KMS-11 (cell line): ENCODE results near the gene KCTD12.

Experiments
- H2AFZ ChIP-seq: fragments of 200-600 bp; sonication (generic); 2 replicates; pipeline ENCODE4 v1.6.1; 2016; ENCODE audit warnings: antibody characterized with exemption, mixed run types, low read depth
- H3K27ac ChIP-seq: fragments of 200-600 bp; sonication (generic); 2 replicates; pipeline ENCODE4 v1.6.1; 2016; ENCODE audit warnings: mild to moderate bottlenecking, mixed run types
- H3K27me3 ChIP-seq: fragments of 200-600 bp; sonication (generic); 2 replicates; pipeline ENCODE4 v1.6.1; 2017; ENCODE audit warnings: mild to moderate bottlenecking, low read depth, mixed run types, moderate library complexity; ENCODE audit not compliant: insufficient read depth
- H3K36me3 ChIP-seq: fragments of 200-600 bp; sonication (generic); 2 replicates; pipeline ENCODE4 v1.6.1; 2017; ENCODE audit warnings: mild to moderate bottlenecking, mixed run types; ENCODE audit not compliant: insufficient read depth
- H3K4me1 ChIP-seq: fragments of 200-600 bp; sonication (generic); 2 replicates; pipeline ENCODE4 v1.6.1; 2016; ENCODE audit warnings: mild to moderate bottlenecking, low read depth, mixed run types; ENCODE audit not compliant: poor library complexity, severe bottlenecking
- H3K4me2 ChIP-seq: fragments of 200-600 bp; sonication (generic); 2 replicates; pipeline ENCODE4 v1.7.0; 2016; ENCODE audit warnings: mild to moderate bottlenecking, mixed run types
- H3K4me3 ChIP-seq: fragments of 200-600 bp; sonication (generic); IDR thresholded peaks from 2 replicates; pipeline ENCODE4 v1.6.1; 2017; ENCODE audit warnings: low read depth, low read length, mixed read lengths; ENCODE audit not compliant: insufficient read depth
- H3K79me2 ChIP-seq: fragments of 200-600 bp; sonication (generic); 2 replicates; pipeline ENCODE4 v1.6.1; 2016; ENCODE audit warnings: low read depth, mixed run types; ENCODE audit not compliant: insufficient read depth
- H3K9ac ChIP-seq: fragments of 200-600 bp; sonication (generic); 2 replicates; pipeline ENCODE4 v1.6.1; 2016; ENCODE audit warnings: mild to moderate bottlenecking, mixed run types
- H4K20me1 ChIP-seq: fragments of 200-600 bp; sonication (generic); 2 replicates; pipeline ENCODE4 v1.6.1; 2016; ENCODE audit warnings: mild to moderate bottlenecking, mixed run types; ENCODE audit not compliant: insufficient read depth
- CTCF ChIP-seq: fragments of 200-600 bp; sonication (generic); conservative IDR thresholded peaks from 2 replicates; pipeline ENCODE4 v1.6.1; 2017; ENCODE audit warnings: low read depth, mild to moderate bottlenecking, antibody characterized with exemption, low read length, moderate library complexity, mixed read lengths

The KCTD12 gene

DNA sequence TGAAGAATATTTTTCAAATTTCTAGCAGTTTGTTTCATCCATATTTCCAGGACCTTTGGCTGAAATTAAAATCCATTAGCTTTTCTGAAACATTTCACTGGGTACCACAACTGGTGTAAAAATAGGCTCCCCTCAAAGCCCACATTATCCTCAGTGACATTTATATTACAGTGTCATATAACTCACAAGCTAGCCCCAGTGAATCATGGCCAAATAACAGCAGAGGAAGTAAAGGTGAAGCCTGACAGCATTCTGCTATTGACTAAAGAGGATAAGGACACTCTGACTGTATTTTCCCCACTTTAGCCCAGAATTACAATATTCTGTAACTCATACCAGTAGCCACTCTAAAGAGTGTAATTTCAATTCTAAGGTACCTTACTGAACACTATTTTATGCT lies 21.9 kb downstream of the KCTD12 start:
- H3K27me3 ChIP-seq = no peaks in the 10 kb centered on the region
- H3K4me2 ChIP-seq = no peak overlapping the region
- no peak overlapping the region for H3K9ac ChIP-seq
- no peak overlapping the region for H2AFZ ChIP-seq
- no peaks in the 10 kb centered on the region for H3K79me2 ChIP-seq
- H3K4me1 ChIP-seq = no peaks in the 10 kb centered on the region
- H3K4me3 ChIP-seq = no peak overlapping the region
- no peaks in the 10 kb centered on the region for H4K20me1 ChIP-seq
- no peak overlapping the region for H3K27ac ChIP-seq
- H3K36me3 ChIP-seq = no peaks in the 10 kb centered on the region
- TF ChIP-seq CTCF = no peak

GRCh38 chr13:76863022-76863421 lies 23.2 kb downstream of the KCTD12 start:
- Histone ChIP-seq H2AFZ (no peak overlapping the region), H3K4me3 (no peak overlapping the region), H4K20me1 (no peaks in the 10 kb centered on the region), H3K4me2 (no peak overlapping the region), H3K27me3 (no peaks in the 10 kb centered on the region), H3K4me1 (no peaks in the 10 kb centered on the region), H3K79me2 (no peaks in the 10 kb centered on the region), H3K27ac (no peak overlapping the region), H3K36me3 (no peaks in the 10 kb centered on the region), H3K9ac (no peak overlapping the region)
- TF ChIP-seq CTCF = no peak

GRCh38 chr13:76861859-76862258 lies 24.3 kb downstream of the KCTD12 start:
- Histone ChIP-seq H3K4me2 (no peak overlapping the region), H2AFZ (no peak overlapping the region), H3K27me3 (no peaks in the 10 kb centered on the region), H3K4me1 (no peaks in the 10 kb centered on the region), H3K9ac (no peak overlapping the region), H4K20me1 (no peaks in the 10 kb centered on the region), H3K36me3 (no peaks in the 10 kb centered on the region), H3K27ac (no peak overlapping the region), H3K79me2 (no peaks in the 10 kb centered on the region), H3K4me3 (no peak overlapping the region)
- TF ChIP-seq CTCF = no peak

DNA sequence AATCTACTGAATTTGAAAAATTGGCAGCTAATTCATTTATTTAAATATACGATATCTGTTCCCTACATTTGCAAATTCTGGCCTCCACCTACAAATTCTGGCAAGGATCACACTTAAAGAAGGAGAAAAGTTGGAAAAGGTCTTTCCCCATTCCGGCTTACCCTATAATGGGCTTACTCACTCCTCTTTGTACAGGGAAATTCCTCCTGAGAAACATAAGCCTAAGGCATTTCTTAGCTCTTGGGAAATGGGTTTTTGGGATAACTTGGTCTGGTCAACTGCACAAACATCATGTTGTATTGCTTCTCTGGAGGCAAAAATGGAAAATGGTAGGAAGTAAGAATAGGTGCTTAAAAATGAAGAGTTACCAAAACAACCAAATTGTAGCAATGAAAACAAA lies 25.5 kb downstream of the KCTD12 start:
- H2AFZ ChIP-seq = no peak overlapping the region
- no peak overlapping the region for H3K9ac ChIP-seq
- no peaks in the 10 kb centered on the region for H3K36me3 ChIP-seq
- no peak overlapping the region for H3K4me3 ChIP-seq
- H4K20me1 ChIP-seq = no peaks in the 10 kb centered on the region
- H3K27me3 ChIP-seq = no peaks in the 10 kb centered on the region
- H3K27ac ChIP-seq = no peak overlapping the region
- TF ChIP-seq CTCF = no peak
- H3K4me1 ChIP-seq = no peaks in the 10 kb centered on the region
- no peaks in the 10 kb centered on the region for H3K79me2 ChIP-seq
- H3K4me2 ChIP-seq = no peak overlapping the region

DNA sequence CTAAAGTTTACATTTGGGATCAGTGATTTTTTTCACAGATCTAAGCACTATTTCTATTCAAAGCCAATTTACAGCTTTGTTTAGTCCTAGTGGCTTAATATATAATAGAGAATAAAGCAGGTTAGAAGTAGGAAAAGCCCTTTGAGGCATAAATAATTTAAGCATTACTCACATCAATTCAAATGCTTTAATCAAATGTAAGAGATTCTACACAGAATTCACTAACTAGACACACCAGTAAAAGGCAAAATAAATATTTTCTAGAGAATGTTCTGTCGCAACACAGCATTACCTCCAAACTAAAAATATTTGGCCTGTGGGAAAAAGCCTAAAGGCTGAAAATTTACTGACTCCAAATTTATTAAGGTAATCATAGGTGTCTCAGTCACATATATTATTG lies 31.3 kb downstream of the KCTD12 start:
- no peak overlapping the region for H3K27ac ChIP-seq
- H2AFZ ChIP-seq = no peak overlapping the region
- no peaks in the 10 kb centered on the region for H3K27me3 ChIP-seq
- TF ChIP-seq CTCF = no peak
- no peaks in the 10 kb centered on the region for H3K36me3 ChIP-seq
- H3K4me3 ChIP-seq = no peak overlapping the region
- no peaks in the 10 kb centered on the region for H3K4me1 ChIP-seq
- no peak overlapping the region for H3K9ac ChIP-seq
- no peak overlapping the region for H3K4me2 ChIP-seq
- H4K20me1 ChIP-seq = no peaks in the 10 kb centered on the region
- no peaks in the 10 kb centered on the region for H3K79me2 ChIP-seq
